Activated naive CD4-positive, alpha-beta T cell treated with anti-CD3 and anti-CD28 coated beads, Interleukin-2, amount 50 U/mL, for 72 hours (primary cell): ENCODE measurements around the gene GNB3. TPM values are rescaled to one million over a fixed set of nuclear protein-coding genes. Genes with fewer than 3 reads are reported as not detected.

ENCODE experiments used
- ATAC-seq, 2 donors: fragments of 150-1000 bp; cut with Tn5 transposase; 2 replicates each; pipeline ENCODE4 v1.10.0; 2021; ENCODE audit warnings: mild to moderate bottlenecking in 2 of 2, moderate library complexity in 2 of 2
- DNase-seq, 2 donors: peaks; one replicate each; pipeline ENCODE4 v3.0.0; 2021 to 2022; ENCODE audit warnings: low spot score in 2 of 2
- H3K27ac Mint-ChIP-seq, 2 donors: one replicate each; pipeline ENCODE4 v1.8.0; 2022; ENCODE audit warnings: mild to moderate bottlenecking in 2 of 2, mixed read lengths in 2 of 2
- H3K36me3 Mint-ChIP-seq, 2 donors: one replicate each; pipeline ENCODE4 v1.8.0; 2022; ENCODE audit warnings: mixed read lengths in 2 of 2
- H3K9me3 Mint-ChIP-seq, 2 donors: one replicate each; pipeline ENCODE4 v1.8.0; 2022; ENCODE audit warnings: mixed read lengths in 2 of 2
- total RNA-seq, 2 donors: library from RNA; stranded (reverse); gene quantifications; one replicate each; pipeline ENCODE4 v1.2.3, GENCODE V29; 2022

GNB3 gene
- total RNA-seq, result 1 to 10 TPM in 1 of 2 donors, under 1 TPM in 1; 0.25 to 1.8 TPM

DNA sequence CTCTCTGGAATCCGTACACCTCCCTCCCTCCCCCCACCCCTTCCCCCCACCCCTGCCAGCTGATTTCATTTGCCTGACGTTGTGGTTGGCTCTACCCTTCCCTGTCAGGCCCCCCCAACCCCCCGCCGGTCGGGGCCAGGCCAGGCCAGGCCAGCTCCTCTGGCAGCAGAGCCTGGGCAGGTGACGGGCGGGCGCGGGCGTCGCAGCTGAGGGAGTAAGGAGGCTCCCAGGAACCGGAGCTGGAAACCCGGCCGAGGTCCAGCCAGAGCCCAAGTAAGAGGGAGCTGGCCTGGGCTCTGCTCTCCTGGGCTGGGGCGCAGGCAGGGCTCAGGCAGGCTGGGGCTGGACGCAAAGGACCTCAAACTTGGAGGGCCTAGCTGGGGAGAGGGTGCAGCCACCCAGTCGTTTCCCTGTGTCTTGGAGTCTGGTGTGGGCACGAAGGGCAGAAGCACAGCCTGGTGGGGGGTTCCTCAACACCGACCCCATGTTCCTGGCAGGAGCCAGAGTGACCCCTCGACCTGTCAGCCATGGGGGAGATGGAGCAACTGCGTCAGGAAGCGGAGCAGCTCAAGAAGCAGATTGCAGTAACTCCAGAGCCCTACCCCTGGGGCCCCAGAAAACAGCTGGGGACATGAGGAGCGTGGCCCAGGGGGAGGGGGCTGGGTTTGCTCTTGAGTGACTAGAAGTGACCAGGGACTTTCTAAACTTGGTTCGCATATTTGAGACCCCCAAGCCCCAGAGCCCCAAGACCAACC lies at the start of gene GNB3:
Gene GNB3, plus strand, starts transcription at position 165 of the 755 bp plus-strand sequence. Its CDS starts 363 bp downstream, at position 528.
- Mint-ChIP-seq H3K36me3 (no peaks in the 10 kb centered on the region), H3K27ac (no peak within 1 kb of the TSS), H3K9me3 (no peaks in the 10 kb centered on the region)
- DNase-seq, result no peak
- ATAC-seq, result no peak

DNA sequence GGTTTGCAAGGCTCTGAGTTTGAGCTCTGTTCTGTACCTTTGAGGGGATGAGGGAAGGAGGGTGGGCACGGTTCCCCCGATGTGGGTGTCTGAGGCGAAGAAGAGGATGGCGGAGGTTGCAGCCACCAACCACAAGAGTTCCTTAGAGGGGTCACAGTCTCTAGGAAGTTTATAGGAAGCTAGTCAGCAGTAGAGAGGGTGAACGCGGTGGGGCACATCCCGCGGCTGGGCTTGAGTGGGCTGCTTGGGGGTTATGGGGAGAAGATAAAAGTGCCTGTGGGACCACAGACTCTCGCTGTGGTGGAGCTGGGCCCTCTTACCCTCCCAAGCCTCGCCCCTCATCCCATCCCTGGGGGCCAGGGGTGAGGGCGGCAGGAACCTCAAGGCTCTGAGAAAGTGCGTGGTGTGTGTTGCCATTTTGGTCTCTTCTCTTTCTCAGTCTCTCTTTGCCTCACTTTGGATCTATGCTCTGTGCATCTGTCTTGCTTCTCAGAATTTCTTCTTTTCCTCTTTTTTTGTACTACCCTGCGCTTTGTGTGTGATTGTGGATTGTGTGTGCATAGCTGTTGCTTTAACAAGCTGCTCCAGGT lies 48.7 kb upstream of the GNB3 start:
- H3K9me3 Mint-ChIP-seq, result no peaks in the 10 kb centered on the region
- ATAC-seq (peak; percentile 7 to 16), DNase-seq (peak in 1 of 2 donors; percentile 62)
- H3K27ac Mint-ChIP-seq, result peak overlapping the region; percentile 94 to 96
- peaks cover 26 to 46% of the 10 kb centered on the region in 2 donors for H3K36me3 Mint-ChIP-seq

DNA sequence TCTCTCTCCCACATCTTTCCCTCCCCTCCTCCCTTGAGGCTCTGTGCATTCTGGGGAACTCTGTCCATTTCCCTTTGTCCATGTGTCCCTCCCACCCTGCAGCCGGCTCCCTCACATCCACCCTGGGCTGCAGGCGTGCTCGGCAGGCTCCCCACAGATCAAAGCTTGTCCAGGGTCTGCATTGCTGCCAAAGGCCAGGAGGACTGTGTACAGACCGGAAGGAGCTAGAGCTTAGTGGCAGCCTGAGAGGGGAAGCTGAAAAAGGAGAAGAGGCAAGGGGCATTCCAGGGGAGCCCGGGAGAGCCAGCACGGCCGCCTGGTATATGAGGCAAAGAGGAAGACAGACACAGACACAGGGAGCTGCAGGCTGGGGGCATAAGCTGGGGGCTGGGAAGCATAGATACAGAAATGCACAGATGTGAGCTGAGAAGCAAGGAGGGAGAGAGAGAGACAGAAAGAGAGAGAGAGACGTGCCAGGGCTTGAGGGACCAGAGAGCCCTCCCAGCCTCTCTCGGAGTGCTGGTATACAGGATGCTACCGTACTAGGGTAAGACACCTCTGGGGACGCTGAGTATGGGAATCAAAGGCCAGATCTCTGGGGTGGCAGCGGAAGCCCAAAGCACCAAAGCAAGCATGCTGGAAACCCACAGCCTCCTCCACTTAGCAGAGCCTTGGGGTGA lies 48.1 kb upstream of the GNB3 start:
- H3K9me3 Mint-ChIP-seq, result no peaks in the 10 kb centered on the region
- no peak for DNase-seq
- peak overlapping the region; percentile 94 to 96 for H3K27ac Mint-ChIP-seq
- ATAC-seq, result peak; percentile 27 to 33
- peaks cover 26 to 53% of the 10 kb centered on the region in 2 donors for H3K36me3 Mint-ChIP-seq

DNA sequence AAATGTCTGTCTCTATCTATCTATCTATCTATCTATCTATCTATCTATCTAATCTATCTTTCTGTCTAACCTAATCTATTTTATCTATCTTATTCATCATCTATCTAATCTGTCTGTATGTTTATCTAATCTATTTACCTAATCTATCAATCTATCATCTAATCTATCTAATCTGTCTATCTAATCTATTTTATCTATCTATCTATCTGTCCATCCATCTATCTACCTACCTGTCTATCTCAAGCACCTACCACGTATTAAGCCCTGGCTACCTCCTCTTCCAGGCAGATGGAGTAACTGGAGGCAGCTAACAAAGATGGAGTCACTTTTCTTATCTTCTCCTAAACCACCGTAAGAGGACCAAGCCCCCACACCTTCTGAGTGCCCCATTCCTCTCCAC lies 45.6 kb upstream of the GNB3 start:
- no peak for DNase-seq
- peaks cover 18 to 45% of the 10 kb centered on the region in 2 donors for H3K36me3 Mint-ChIP-seq
- no peak for ATAC-seq
- H3K9me3 Mint-ChIP-seq, result no peaks in the 10 kb centered on the region
- peak overlapping the region in 1 of 2 donors; percentile 51 for H3K27ac Mint-ChIP-seq

DNA sequence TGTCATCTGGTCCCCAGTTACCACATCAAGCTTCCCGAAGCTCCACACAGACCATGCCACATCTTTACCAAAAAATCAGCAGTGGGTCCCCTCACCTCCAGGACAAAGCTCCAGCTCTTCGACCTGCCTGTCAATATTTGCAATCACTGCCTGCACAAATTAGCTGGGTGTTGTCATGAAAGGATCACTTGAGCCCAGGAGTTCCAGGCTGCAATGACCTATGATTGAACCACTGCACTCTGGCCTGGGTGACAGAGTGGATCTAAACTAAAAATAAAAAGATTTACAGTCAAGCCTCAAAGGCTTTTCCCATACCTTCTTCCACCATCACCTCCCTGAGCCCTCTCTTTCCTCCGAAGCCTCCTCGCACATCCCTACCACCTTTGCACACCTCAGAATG lies 44.1 kb upstream of the GNB3 start:
- DNase-seq (no peak), ATAC-seq (no peak)
- Mint-ChIP-seq H3K27ac (peak overlapping the region in 1 of 2 donors; percentile 25), H3K9me3 (no peaks in the 10 kb centered on the region), H3K36me3 (peaks cover 11 to 34% of the 10 kb centered on the region in 2 donors)

DNA sequence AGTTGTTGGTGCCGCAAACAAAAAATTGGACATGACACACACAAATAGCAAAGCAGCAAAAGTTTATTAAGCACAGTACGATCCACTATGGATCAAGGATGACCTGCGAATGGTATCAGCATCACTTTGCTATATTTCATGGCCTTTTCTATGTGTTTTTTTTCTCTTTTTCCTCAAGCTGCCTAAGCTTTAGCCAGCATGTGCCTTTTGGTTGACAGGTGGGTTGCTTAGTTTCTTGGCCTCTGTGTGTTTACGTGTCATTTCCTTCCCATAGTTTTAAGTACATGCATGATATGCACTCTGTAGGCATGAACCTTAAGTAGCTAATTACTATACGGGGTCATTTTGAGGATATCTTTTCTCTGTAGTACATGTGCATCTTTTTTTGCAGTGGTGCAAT lies 41.6 kb upstream of the GNB3 start:
- ATAC-seq (no peak), DNase-seq (no peak)
- peaks cover 0 to 32% of the 10 kb centered on the region in 2 donors for H3K36me3 Mint-ChIP-seq
- H3K27ac Mint-ChIP-seq, result peak overlapping the region in 1 of 2 donors; percentile 65
- no peaks in the 10 kb centered on the region for H3K9me3 Mint-ChIP-seq

DNA sequence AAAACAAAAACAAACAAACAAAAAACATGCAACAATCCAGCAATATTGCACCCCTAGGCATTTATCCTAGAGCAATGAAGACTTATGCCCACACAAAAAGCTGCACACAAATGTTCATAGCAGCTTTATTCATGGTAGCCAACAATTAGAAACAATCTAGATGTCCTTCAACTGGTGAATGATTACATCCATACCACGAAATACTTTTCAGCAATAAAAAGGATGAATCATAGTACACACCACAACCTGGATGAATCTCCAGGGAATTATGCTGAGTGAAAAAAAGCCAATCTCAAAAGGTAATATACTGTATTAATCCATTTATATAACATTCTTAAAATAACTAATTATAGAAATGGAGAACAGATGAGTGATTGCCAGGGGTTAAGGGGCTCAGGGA lies 33.6 kb upstream of the GNB3 start:
- peaks cover 4 to 26% of the 10 kb centered on the region in 2 donors for H3K36me3 Mint-ChIP-seq
- no peak overlapping the region for H3K27ac Mint-ChIP-seq
- no peak for DNase-seq
- ATAC-seq, result no peak
- no peaks in the 10 kb centered on the region for H3K9me3 Mint-ChIP-seq

DNA sequence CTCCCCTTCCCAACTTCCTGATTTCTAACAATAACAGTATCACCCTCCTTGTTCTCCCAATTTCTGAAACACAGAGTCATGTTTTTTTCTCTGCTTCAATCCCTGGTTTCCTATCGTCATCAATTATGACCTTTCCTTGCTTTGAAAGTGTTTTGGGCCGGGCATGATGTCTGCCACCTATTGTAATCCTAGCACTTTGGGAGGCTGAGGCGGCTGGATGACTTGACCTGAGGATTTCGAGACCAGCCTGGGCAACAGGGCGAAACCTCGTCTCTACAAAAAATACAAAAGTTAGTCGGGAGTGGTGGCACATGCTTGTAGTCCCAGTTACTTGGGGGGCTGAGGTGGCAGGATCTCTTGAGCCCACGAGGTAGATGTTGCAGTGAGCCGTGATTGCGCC lies 31.7 kb upstream of the GNB3 start:
- ATAC-seq, result no peak
- Mint-ChIP-seq H3K9me3 (no peaks in the 10 kb centered on the region), H3K27ac (peak overlapping the region in 1 of 2 donors; percentile 44), H3K36me3 (peaks cover 4 to 14% of the 10 kb centered on the region in 2 donors)
- DNase-seq, result no peak

DNA sequence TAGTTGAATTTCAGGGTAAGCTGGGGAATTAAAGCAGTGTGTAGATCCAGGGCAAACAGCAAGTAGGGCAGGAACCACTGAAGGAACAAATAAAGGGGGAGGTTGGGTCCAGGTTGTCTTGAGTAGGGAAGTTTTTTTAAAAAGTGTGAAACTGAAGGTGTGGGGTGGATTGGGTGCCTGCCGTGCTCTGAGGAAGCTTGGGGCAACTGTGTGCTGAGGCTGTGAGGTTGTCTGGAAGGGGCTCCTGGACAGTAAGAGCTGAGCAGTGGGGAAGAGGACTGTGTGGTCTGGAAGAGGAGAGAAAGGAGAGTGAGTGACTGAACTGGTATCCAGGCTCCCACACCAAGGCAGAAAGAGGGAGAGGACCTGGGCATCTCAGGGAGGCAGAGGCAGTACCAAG lies 30.0 kb upstream of the GNB3 start:
- Mint-ChIP-seq H3K36me3 (peaks cover under 1 to 5% of the 10 kb centered on the region in 2 donors), H3K9me3 (no peaks in the 10 kb centered on the region), H3K27ac (peak overlapping the region; percentile 44 to 61)
- ATAC-seq, result no peak
- no peak for DNase-seq

DNA sequence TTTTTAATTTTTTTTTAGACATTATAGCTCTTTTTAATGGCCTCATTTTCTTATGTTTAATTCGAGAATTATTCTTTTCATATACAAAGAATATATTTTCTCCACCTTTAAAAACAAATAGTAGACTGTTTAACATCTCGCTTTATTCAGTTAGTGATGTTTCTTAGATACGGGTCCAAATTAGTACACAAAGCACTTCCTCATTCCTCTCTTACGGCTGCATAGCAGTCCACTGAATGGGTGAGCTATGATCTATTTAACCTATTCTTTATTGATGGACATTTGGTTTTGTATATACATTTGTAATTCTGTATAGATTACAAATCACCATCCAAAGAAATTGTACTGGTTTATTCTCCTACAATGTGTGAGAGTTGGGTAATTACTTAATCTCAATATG lies 27.4 kb upstream of the GNB3 start:
- Mint-ChIP-seq H3K36me3 (peaks cover 8 to 23% of the 10 kb centered on the region in 2 donors), H3K9me3 (no peaks in the 10 kb centered on the region), H3K27ac (no peak overlapping the region)
- DNase-seq (no peak), ATAC-seq (no peak)

DNA sequence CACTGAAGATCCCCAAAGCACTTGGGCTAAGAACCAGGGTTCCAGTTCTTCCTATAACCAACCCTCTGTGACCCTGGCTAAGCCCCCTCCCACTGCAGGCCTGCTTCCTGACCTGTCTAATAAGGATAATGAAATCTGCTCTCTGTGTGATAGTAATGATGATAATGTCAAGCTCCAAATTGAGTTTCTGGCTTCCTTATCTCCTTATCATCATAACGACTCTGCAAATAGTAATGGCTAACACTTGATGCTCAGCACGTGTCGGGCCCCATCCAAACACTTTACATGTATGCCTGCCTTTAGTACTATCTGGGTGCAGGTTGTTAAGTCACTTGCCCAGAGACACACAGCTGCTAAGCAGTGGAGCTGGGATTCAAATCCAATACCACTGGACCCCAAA lies 24.1 kb upstream of the GNB3 start:
- no peak overlapping the region for H3K27ac Mint-ChIP-seq
- H3K9me3 Mint-ChIP-seq, result no peaks in the 10 kb centered on the region
- peaks cover 8 to 22% of the 10 kb centered on the region in 2 donors for H3K36me3 Mint-ChIP-seq

DNA sequence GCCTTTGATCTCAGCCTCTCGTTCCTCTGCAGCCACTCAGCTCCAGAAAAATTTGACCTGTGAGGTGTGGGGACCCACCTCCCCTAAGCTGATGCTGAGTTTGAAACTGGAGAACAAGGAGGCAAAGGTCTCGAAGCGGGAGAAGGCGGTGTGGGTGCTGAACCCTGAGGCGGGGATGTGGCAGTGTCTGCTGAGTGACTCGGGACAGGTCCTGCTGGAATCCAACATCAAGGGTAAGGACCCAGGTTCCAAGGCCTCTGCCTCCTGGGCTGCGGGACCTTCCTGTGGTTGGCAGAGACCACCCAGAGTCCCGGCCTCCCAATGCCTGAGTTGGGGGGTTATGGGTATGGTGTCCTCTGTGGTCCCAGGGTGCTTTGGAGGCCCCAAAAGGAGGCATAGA lies 23.6 kb upstream of the GNB3 start:
- Mint-ChIP-seq H3K27ac (no peak overlapping the region), H3K9me3 (no peaks in the 10 kb centered on the region), H3K36me3 (peaks cover 8 to 22% of the 10 kb centered on the region in 2 donors)
- DNase-seq, result no peak
- no peak for ATAC-seq

More for the DNA sequence above, 24.1 kb upstream of the GNB3 start:
- ATAC-seq (no peak), DNase-seq (no peak)

DNA sequence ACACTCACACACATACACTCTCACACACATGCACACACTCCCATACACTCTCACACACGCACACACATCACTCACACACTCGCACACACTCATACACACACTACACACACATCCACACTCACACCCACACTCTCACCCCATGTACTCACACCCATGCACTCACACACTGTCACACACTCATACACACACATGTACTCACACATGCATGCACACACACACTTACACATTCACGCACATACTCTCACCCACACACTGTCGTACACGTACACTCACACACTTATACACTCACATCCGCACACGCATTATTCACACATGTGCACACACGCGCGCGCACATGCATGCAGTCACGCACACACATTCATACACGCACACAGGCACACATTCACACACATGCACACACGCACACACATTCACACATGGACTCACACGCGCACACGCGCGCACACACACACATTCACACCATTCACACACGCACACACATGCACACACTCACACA lies 23.0 kb upstream of the GNB3 start:
- peaks cover 8 to 22% of the 10 kb centered on the region in 2 donors for H3K36me3 Mint-ChIP-seq
- peak overlapping the region in 1 of 2 donors; percentile 2 for H3K27ac Mint-ChIP-seq
- H3K9me3 Mint-ChIP-seq, result no peaks in the 10 kb centered on the region
- ATAC-seq, result no peak
- no peak for DNase-seq

DNA sequence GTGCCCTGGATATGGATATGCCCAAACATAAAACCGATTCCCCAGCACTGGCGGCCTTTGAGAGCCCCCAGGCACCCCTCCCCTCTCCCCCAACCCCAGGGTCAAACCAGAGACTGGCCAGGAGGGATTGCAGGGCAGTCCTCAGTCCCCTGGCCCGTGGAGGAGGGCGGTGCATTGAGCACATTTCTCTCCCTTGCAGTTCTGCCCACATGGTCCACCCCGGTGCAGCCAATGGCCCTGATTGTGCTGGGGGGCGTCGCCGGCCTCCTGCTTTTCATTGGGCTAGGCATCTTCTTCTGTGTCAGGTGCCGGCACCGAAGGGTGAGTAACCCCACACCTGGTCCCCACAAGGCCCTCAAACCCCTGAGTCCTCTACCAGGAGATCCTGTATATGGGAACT lies 22.5 kb upstream of the GNB3 start:
- no peak for DNase-seq
- Mint-ChIP-seq H3K27ac (no peak overlapping the region), H3K36me3 (peaks cover 8 to 22% of the 10 kb centered on the region in 2 donors), H3K9me3 (no peaks in the 10 kb centered on the region)
- no peak for ATAC-seq

DNA sequence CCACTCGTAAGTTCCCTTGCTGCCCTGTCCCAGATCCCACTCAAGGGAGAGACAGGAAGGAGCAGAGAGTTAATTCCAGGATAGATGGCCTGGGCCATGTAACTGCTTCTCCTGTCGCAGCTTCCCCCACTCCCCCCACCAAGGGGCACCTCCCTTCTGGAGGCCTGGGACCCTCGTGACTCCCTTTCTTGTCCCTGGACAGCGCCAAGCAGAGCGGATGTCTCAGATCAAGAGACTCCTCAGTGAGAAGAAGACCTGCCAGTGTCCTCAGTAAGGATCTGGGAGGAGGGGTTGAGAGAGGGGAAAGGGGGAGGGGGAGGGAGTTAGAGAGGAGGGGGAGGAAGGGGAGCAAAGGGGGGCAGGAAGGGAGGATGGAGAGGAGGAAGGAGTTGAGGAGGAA lies 22.1 kb upstream of the GNB3 start:
- H3K36me3 Mint-ChIP-seq, result peaks cover 8 to 22% of the 10 kb centered on the region in 2 donors
- DNase-seq (no peak), ATAC-seq (no peak)
- H3K27ac Mint-ChIP-seq, result no peak overlapping the region
- no peaks in the 10 kb centered on the region for H3K9me3 Mint-ChIP-seq

DNA sequence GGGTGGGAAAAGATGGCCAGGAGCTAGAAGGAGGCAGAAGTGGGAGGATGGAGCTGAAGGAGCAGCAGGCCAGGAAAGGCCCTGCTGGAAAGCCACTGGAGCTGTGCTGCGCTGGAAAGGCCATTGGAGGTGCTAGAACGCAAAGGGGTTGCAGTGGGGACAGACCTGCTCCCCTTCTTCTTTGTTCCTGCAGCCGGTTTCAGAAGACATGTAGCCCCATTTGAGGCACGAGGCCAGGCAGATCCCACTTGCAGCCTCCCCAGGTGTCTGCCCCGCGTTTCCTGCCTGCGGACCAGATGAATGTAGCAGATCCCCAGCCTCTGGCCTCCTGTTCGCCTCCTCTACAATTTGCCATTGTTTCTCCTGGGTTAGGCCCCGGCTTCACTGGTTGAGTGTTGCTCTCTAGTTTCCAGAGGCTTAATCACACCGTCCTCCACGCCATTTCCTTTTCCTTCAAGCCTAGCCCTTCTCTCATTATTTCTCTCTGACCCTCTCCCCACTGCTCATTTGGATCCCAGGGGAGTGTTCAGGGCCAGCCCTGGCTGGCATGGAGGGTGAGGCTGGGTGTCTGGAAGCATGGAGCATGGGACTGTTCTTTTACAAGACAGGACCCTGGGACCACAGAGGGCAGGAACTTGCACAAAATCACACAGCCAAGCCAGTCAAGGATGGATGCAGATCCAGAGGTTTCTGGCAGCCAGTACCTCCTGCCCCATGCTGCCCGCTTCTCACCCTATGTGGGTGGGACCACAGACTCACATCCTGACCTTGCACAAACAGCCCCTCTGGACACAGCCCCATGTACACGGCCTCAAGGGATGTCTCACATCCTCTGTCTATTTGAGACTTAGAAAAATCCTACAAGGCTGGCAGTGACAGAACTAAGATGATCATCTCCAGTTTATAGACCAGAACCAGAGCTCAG lies 21.4 kb upstream of the GNB3 start:
- no peak for DNase-seq
- Mint-ChIP-seq H3K36me3 (peaks cover 8 to 22% of the 10 kb centered on the region in 2 donors), H3K27ac (peak overlapping the region in 1 of 2 donors; percentile 67), H3K9me3 (no peaks in the 10 kb centered on the region)
- ATAC-seq, result no peak
